Fibroblast of lung (primary cell): ENCODE results near the gene MAP4K2. TPM values are rescaled to one million over a fixed set of nuclear protein-coding genes. Genes with fewer than 3 reads are reported as not detected.

Experiments
- DNase-seq, 2 donors: peaks; one replicate each; pipeline versions ENCODE4 v3.0.0 to v3.0.0-alpha.2; 2010; ENCODE audit warnings: low read depth in 2 of 2
- H2AFZ ChIP-seq: 2 replicates; pipeline ENCODE4 v1.5.1; 2012; ENCODE audit warnings: low read length, control low read depth, inconsistent platforms
- H3K27ac ChIP-seq: 2 replicates; pipeline ENCODE4 v1.5.1; 2011; ENCODE audit warnings: low read length, control low read depth; ENCODE audit not compliant: insufficient read depth
- H3K27me3 ChIP-seq: 2 replicates; pipeline ENCODE4 v1.5.1; 2011; ENCODE audit warnings: mild to moderate bottlenecking, low read length; ENCODE audit not compliant: control insufficient read depth, insufficient read depth
- H3K36me3 ChIP-seq: 2 replicates; pipeline ENCODE4 v1.5.1; 2011; ENCODE audit warnings: low read length; ENCODE audit not compliant: control insufficient read depth, insufficient read depth
- H3K4me1 ChIP-seq: 2 replicates; pipeline ENCODE4 v1.5.1; 2011; ENCODE audit warnings: low read length; ENCODE audit not compliant: control insufficient read depth, insufficient read depth; ENCODE audit errors: extremely low read depth
- H3K4me2 ChIP-seq: 2 replicates; pipeline ENCODE4 v1.5.1; 2011; ENCODE audit warnings: low read length, control low read depth; ENCODE audit not compliant: insufficient read depth; ENCODE audit errors: extremely low read depth
- H3K4me3 ChIP-seq, 4 experiments: fragments of 200-600 bp in 1 of 4; sonication (generic) in 1 of 4; replicated peaks in 1 of 4; 2 replicates each; pipeline ENCODE4 v1.5.1; 2011 to 2016; ENCODE audit warnings: low read length in 4 of 4, low read depth in 3 of 4, mild to moderate bottlenecking in 3 of 4, control low read depth in 2 of 4, inconsistent platforms in 1 of 4, mixed read lengths in 1 of 4; ENCODE audit not compliant: insufficient read depth in 1 of 4; ENCODE audit errors: control extremely low read depth in 1 of 4
- H3K79me2 ChIP-seq: 2 replicates; pipeline ENCODE4 v1.5.1; 2012; ENCODE audit warnings: mild to moderate bottlenecking, low read length, inconsistent platforms; ENCODE audit not compliant: control insufficient read depth, insufficient read depth
- H3K9ac ChIP-seq: 2 replicates; pipeline ENCODE4 v1.5.1; 2011; ENCODE audit warnings: mild to moderate bottlenecking, low read length, control low read depth; ENCODE audit not compliant: insufficient read depth
- H3K9me3 ChIP-seq: 2 replicates; pipeline ENCODE4 v1.5.1; 2012; ENCODE audit warnings: low read depth, low read length; ENCODE audit not compliant: control insufficient read depth, insufficient read depth
- H4K20me1 ChIP-seq: 2 replicates; pipeline ENCODE4 v1.5.1; 2011; ENCODE audit warnings: low read length; ENCODE audit not compliant: control insufficient read depth, insufficient read depth; ENCODE audit errors: extremely low read depth
- CTCF ChIP-seq, 2 donors: IDR thresholded peaks in 1 of 2; conservative IDR thresholded peaks in 1 of 2; 1 replicate in 1 of 2; 2 replicates in 1 of 2; pipeline ENCODE4 v1.5.1; 2011 to 2012; ENCODE audit warnings: low read length in 2 of 2, control low read depth in 1 of 2, inconsistent platforms in 1 of 2, low read depth in 1 of 2, mild to moderate bottlenecking in 1 of 2
- EZH2 ChIP-seq: IDR thresholded peaks from 2 replicates; pipeline ENCODE4 v1.5.1; 2012; ENCODE audit warnings: low read length, control low read depth, mild to moderate bottlenecking; ENCODE audit errors: missing control alignments
- polyA plus RNA-seq, 2 donors: library from polyadenylated mRNA; depleted of rRNA in 1 of 2; stranded (reverse) in 1 of 2; unstranded in 1 of 2; fragments of >200 nt; gene quantifications; 2 replicates each; pipeline ENCODE4 v1.2.1, GENCODE V29; 2011 to 2012; ENCODE audit warnings: missing spikeins in 1 of 2
- total RNA-seq: library from RNA; depleted of rRNA; stranded (reverse); fragments of >200 nt; gene quantifications from 2 replicates; pipeline ENCODE4 v1.2.1, GENCODE V29; 2014

MAP4K2 gene
- total and polyA plus RNA-seq, 2 donors (not counting 1 experiment from before 2014, with no cell fraction given): 6.4 to 9.2 TPM

- H4K20me1 ChIP-seq: no peaks in the 10 kb centered on the region
- TF ChIP-seq CTCF (conservative IDR thresholded peaks at IDR 0.05 in 1 of 2, IDR thresholded peaks at IDR 0.05 in 1 of 2; ENCODE audit: low read depth in 1 of 2, low read length in 2 of 2): no peak
- no peak for TF ChIP-seq EZH2
- no peak for DNase-seq
- H3K9ac ChIP-seq: no peak overlapping the region
- peaks cover under 1% of the 10 kb centered on the region for H3K4me1 ChIP-seq
- no peaks in the 10 kb centered on the region for H3K79me2 ChIP-seq
- H3K4me2 ChIP-seq: no peak overlapping the region
- no peaks in the 10 kb centered on the region for H3K27me3 ChIP-seq
- H2AFZ ChIP-seq: no peak overlapping the region
- no peak overlapping the region for H3K4me3 ChIP-seq
- no peaks in the 10 kb centered on the region for H3K9me3 ChIP-seq
- no peaks in the 10 kb centered on the region for H3K36me3 ChIP-seq
- H3K27ac ChIP-seq: no peak overlapping the region
Measured at GRCh38 chr11:64814712-64815187, 11.7 kb upstream of the MAP4K2 start.

GRCh38 chr11:64813826-64814225, 10.8 kb upstream of the MAP4K2 start:
- H3K27me3 ChIP-seq: no peaks in the 10 kb centered on the region
- TF ChIP-seq CTCF (conservative IDR thresholded peaks at IDR 0.05 in 1 of 2, IDR thresholded peaks at IDR 0.05 in 1 of 2; ENCODE audit: low read depth in 1 of 2, low read length in 2 of 2): no peak
- TF ChIP-seq EZH2: no peak
- no peak overlapping the region for H3K4me3 ChIP-seq
- peaks cover 5% of the 10 kb centered on the region for H3K4me1 ChIP-seq
- H3K9ac ChIP-seq: no peak overlapping the region
- no peaks in the 10 kb centered on the region for H3K36me3 ChIP-seq
- H3K9me3 ChIP-seq: no peaks in the 10 kb centered on the region
- no peak overlapping the region for H2AFZ ChIP-seq
- no peak overlapping the region for H3K27ac ChIP-seq
- no peaks in the 10 kb centered on the region for H3K79me2 ChIP-seq
- DNase-seq: no peak
- H3K4me2 ChIP-seq: no peak overlapping the region
- no peaks in the 10 kb centered on the region for H4K20me1 ChIP-seq

GRCh38 chr11:64810891-64811272, 7.9 kb upstream of the MAP4K2 start:
- H2AFZ ChIP-seq: peak overlapping the region; percentile 92
- no peaks in the 10 kb centered on the region for H3K79me2 ChIP-seq
- TF ChIP-seq CTCF (conservative IDR thresholded peaks at IDR 0.05 in 1 of 2, IDR thresholded peaks at IDR 0.05 in 1 of 2; ENCODE audit: low read depth in 1 of 2, low read length in 2 of 2) (no peak), EZH2 (no peak)
- H4K20me1 ChIP-seq: no peaks in the 10 kb centered on the region
- peaks cover 5% of the 10 kb centered on the region for H3K4me1 ChIP-seq
- H3K4me2 ChIP-seq: peak overlapping the region; percentile 49
- peaks cover 2% of the 10 kb centered on the region for H3K36me3 ChIP-seq
- H3K27ac ChIP-seq: no peak overlapping the region
- H3K27me3 ChIP-seq: no peaks in the 10 kb centered on the region
- H3K4me3 ChIP-seq: peak overlapping the region; percentile 50 to 99 (median 83)
- no peak overlapping the region for H3K9ac ChIP-seq
- DNase-seq: no peak
- no peaks in the 10 kb centered on the region for H3K9me3 ChIP-seq
